Measurements from ENCODE around the gene PROKR2. TPM values are rescaled to one million over a fixed set of nuclear protein-coding genes. Genes with fewer than 3 reads are reported as not detected.

Gene PROKR2
- total RNA-seq, 1 donor from 2014 or later, result not detected

DNA sequence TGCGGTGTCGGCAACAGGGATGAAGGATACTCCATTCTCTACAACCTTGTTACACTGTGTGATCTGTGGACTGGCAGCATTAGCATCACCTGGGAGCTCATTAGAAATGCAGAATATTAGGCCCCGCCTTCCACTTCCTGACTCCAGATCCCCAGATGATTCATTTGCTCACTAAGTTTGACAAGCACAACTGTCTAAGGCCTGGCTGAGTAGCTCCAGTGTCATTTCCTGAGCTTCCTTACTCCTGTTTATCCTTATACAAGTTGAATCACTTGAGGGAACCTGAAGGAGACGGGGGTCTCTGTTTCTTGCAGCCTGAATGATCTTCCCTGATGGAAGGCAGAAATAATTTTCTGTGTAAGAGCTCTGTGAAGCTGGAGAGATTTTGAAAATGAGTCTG is 32.7 kb upstream of the PROKR2 start:
- Mint-ChIP-seq H3K27me3 (ENCODE audit: unreplicated experiment) (no peaks in the 10 kb centered on the region), H3K27ac (ENCODE audit: unreplicated experiment) (no peak overlapping the region), H3K36me3 (ENCODE audit: unreplicated experiment) (no peaks in the 10 kb centered on the region), H3K4me1 (ENCODE audit: unreplicated experiment) (peaks cover 4% of the 10 kb centered on the region), H3K4me3 (ENCODE audit: unreplicated experiment) (no peak overlapping the region), H3K9me3 (ENCODE audit: unreplicated experiment) (peaks cover 9% of the 10 kb centered on the region)
- DNase-seq (ENCODE audit: extremely low spot score, unreplicated experiment), result no peak
- TF ChIP-seq, protein P1, sequence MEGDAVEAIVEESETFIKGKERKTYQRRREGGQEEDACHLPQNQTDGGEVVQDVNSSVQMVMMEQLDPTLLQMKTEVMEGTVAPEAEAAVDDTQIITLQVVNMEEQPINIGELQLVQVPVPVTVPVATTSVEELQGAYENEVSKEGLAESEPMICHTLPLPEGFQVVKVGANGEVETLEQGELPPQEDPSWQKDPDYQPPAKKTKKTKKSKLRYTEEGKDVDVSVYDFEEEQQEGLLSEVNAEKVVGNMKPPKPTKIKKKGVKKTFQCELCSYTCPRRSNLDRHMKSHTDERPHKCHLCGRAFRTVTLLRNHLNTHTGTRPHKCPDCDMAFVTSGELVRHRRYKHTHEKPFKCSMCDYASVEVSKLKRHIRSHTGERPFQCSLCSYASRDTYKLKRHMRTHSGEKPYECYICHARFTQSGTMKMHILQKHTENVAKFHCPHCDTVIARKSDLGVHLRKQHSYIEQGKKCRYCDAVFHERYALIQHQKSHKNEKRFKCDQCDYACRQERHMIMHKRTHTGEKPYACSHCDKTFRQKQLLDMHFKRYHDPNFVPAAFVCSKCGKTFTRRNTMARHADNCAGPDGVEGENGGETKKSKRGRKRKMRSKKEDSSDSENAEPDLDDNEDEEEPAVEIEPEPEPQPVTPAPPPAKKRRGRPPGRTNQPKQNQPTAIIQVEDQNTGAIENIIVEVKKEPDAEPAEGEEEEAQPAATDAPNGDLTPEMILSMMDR (IDR thresholded peaks at IDR 0.05), result no peak

DNA sequence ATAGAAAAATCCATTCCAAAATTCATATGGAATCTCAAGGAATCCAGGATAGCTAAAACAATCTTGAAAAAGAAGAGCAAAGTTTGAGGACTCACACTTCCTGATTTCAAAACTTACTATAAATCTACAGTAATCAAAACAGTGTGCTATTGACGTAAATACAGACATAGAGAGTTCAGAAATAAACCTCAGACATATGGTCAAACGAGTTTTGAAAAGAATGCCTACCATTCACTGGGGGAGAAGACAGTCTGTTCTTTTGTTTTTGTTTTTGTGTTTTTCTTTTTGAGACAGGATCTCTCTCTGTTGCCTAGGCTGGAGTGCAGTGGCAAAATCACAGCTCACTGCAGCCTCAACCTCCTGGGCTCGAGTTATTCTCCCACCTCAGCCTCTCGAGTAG is 25.3 kb upstream of the PROKR2 start:
- no peaks in the 10 kb centered on the region for H3K4me1 Mint-ChIP-seq (ENCODE audit: unreplicated experiment)
- H3K9me3 Mint-ChIP-seq (ENCODE audit: unreplicated experiment), result no peaks in the 10 kb centered on the region
- peaks cover 2% of the 10 kb centered on the region for H3K27me3 Mint-ChIP-seq (ENCODE audit: unreplicated experiment)
- no peak overlapping the region for H3K4me3 Mint-ChIP-seq (ENCODE audit: unreplicated experiment)
- no peak overlapping the region for H3K27ac Mint-ChIP-seq (ENCODE audit: unreplicated experiment)
- no peaks in the 10 kb centered on the region for H3K36me3 Mint-ChIP-seq (ENCODE audit: unreplicated experiment)
- DNase-seq (ENCODE audit: extremely low spot score, unreplicated experiment), result no peak
- TF ChIP-seq, protein P1 (IDR thresholded peaks at IDR 0.05), result no peak

DNA sequence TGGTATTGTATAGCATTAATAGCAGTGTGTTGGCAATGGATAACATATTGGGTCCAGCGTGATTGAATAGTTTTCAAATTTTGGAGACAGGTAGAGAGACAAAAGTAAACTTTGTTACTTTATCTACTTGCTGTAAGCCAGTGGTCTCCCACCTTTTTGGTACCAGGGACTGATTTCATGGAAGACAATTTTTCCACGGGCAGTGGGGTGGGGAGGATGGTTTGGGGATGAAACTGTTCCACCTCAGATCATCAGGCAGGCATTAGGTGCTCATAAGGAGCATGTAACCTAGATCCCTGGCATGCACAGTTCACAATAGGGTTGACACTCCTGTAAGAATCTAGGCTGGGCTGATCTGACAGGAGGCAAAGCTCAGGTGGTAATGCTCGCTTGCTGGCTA is 14.6 kb upstream of the PROKR2 start:
- no peak overlapping the region for H3K4me3 Mint-ChIP-seq (ENCODE audit: unreplicated experiment)
- TF ChIP-seq, protein P1 (IDR thresholded peaks at IDR 0.05), result no peak
- no peaks in the 10 kb centered on the region for H3K9me3 Mint-ChIP-seq (ENCODE audit: unreplicated experiment)
- DNase-seq (ENCODE audit: extremely low spot score, unreplicated experiment), result no peak
- H3K4me1 Mint-ChIP-seq (ENCODE audit: unreplicated experiment), result no peaks in the 10 kb centered on the region
- no peaks in the 10 kb centered on the region for H3K36me3 Mint-ChIP-seq (ENCODE audit: unreplicated experiment)
- H3K27me3 Mint-ChIP-seq (ENCODE audit: unreplicated experiment), result no peaks in the 10 kb centered on the region
- no peak overlapping the region for H3K27ac Mint-ChIP-seq (ENCODE audit: unreplicated experiment)

DNA sequence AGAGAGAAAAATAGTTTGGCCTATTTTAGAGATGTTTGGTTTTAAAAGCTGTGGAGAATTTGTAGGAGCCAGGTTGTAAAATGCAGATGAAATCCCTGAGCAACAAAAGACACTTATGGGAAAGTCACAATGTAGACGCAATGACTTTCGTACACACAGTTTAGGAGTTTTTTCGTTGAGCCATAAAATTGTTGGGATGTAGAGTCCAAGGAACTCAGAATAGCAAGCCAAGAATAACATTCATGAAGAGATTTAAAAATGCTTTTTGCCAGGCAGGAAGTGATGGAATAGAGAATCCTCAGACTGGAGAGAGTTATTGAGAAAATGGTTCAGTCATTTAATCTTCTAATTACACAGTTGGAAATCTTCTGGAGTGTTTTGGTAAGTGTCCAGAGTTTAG is 11.5 kb upstream of the PROKR2 start:
- no peak for DNase-seq (ENCODE audit: extremely low spot score, unreplicated experiment)
- Mint-ChIP-seq H3K9me3 (ENCODE audit: unreplicated experiment) (no peaks in the 10 kb centered on the region), H3K27ac (ENCODE audit: unreplicated experiment) (no peak overlapping the region), H3K27me3 (ENCODE audit: unreplicated experiment) (peaks cover 2% of the 10 kb centered on the region), H3K4me3 (ENCODE audit: unreplicated experiment) (no peak overlapping the region), H3K36me3 (ENCODE audit: unreplicated experiment) (no peaks in the 10 kb centered on the region), H3K4me1 (ENCODE audit: unreplicated experiment) (no peaks in the 10 kb centered on the region)
- TF ChIP-seq, protein P1 (IDR thresholded peaks at IDR 0.05), result no peak

DNA sequence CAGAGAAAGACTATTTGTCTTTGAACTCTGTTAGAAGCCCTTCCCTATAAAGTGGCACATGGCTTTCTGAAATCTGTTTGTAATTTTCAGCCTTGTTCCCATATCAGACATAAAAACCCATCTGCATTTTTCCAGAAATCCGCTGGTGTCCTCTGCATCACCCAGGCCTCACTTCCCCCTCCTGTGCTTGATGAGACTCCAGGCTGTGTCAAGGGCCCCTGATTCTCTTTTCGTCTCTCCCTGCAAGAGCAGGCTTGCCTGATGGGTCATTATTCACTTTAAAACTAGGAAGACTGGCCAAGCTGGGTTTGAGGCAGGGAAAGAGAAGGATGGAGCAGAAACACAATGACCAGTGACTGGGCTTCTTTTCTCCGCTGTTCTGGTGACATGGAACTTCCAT is 10.6 kb upstream of the PROKR2 start:
- no peaks in the 10 kb centered on the region for H3K4me1 Mint-ChIP-seq (ENCODE audit: unreplicated experiment)
- no peak for DNase-seq (ENCODE audit: extremely low spot score, unreplicated experiment)
- peaks cover 5% of the 10 kb centered on the region for H3K27me3 Mint-ChIP-seq (ENCODE audit: unreplicated experiment)
- no peaks in the 10 kb centered on the region for H3K36me3 Mint-ChIP-seq (ENCODE audit: unreplicated experiment)
- TF ChIP-seq, protein P1 (IDR thresholded peaks at IDR 0.05), result no peak
- H3K9me3 Mint-ChIP-seq (ENCODE audit: unreplicated experiment), result no peaks in the 10 kb centered on the region
- no peak overlapping the region for H3K27ac Mint-ChIP-seq (ENCODE audit: unreplicated experiment)
- no peak overlapping the region for H3K4me3 Mint-ChIP-seq (ENCODE audit: unreplicated experiment)
